IMR-90 (cell line): Measurements from ENCODE around the gene ZNF44. TPM values are rescaled to one million over a fixed set of nuclear protein-coding genes. Genes with fewer than 3 reads are reported as not detected.

Experiments
- ATAC-seq: fragments of 200-7000 bp; cut with Tn5 transposase; 2 replicates; pipeline ENCODE4 v1.9.1; 2020; ENCODE audit warnings: low read depth, mild to moderate bottlenecking, moderate library complexity
- BruUV-seq: library from RNA; stranded (reverse); fragments of 400-500 nt; replicated peaks from 2 replicates; lab custom pipeline; 2021; lab: Mats Ljungman, UMichigan
- CTCF ChIA-PET: fragments of 300-600 bp; formaldehyde crosslinking; extraction: SDS; loops from one replicate; lab custom pipeline; 2021; ENCODE audit warnings: antibody characterized with exemption; lab: Yijun Ruan, JAX
- POLR2A ChIA-PET: fragments of 300-600 bp; sonication (Branson Sonifier 250); formaldehyde crosslinking; loops from one replicate; lab custom pipeline; 2022; ENCODE audit warnings: antibody characterized with exemption; ENCODE audit not compliant: unreplicated experiment; lab: Charles Lee
- DNase-seq: peaks from one replicate; pipeline ENCODE4 v3.0.0; 2013
- H2AFZ ChIP-seq: replicated peaks from 2 replicates; pipeline ENCODE3; 2013; ENCODE audit warnings: low read length, mild to moderate bottlenecking; ENCODE audit not compliant: poor library complexity
- H2AK5ac ChIP-seq: 2 replicates; pipeline ENCODE4 v1.6.1; 2013; ENCODE audit warnings: low read depth, low read length, inconsistent platforms
- H2AK9ac ChIP-seq: replicated peaks from 2 replicates; pipeline ENCODE3; 2013; ENCODE audit warnings: mild to moderate bottlenecking, low read depth, low read length, moderate library complexity; ENCODE audit not compliant: poor library complexity
- H2BK120ac ChIP-seq: 2 replicates; pipeline ENCODE4 v1.6.1; 2013; ENCODE audit warnings: low read depth, low read length, inconsistent platforms
- H2BK15ac ChIP-seq: 3 replicates; pipeline ENCODE4 v1.6.1; 2013; ENCODE audit warnings: low read depth, low read length, inconsistent platforms
- H2BK20ac ChIP-seq: 2 replicates; pipeline ENCODE4 v1.6.1; 2013; ENCODE audit warnings: low read depth, mild to moderate bottlenecking, inconsistent platforms, low read length, moderate library complexity
- H2BK5ac ChIP-seq: 2 replicates; pipeline ENCODE4 v1.6.1; 2013; ENCODE audit warnings: mild to moderate bottlenecking, low read depth, low read length, inconsistent platforms; ENCODE audit not compliant: poor library complexity, severe bottlenecking
- H3K14ac ChIP-seq: replicated peaks from 2 replicates; pipeline ENCODE4 v1.6.1; 2013; ENCODE audit warnings: low read depth, low read length, inconsistent platforms
- H3K18ac ChIP-seq: 2 replicates; pipeline ENCODE4 v1.6.1; 2013; ENCODE audit warnings: low read depth, low read length, control low read depth
- H3K23ac ChIP-seq: 2 replicates; pipeline ENCODE4 v1.6.1; 2013; ENCODE audit warnings: low read depth, low read length, inconsistent platforms
- H3K27ac ChIP-seq: 2 replicates; pipeline ENCODE4 v1.5.1; 2013; ENCODE audit warnings: mild to moderate bottlenecking, control low read depth, low read length; ENCODE audit not compliant: insufficient read depth
- H3K27me3 ChIP-seq: 2 replicates; pipeline ENCODE4 v1.6.1; 2013; ENCODE audit warnings: low read length; ENCODE audit not compliant: control insufficient read depth, insufficient read depth
- H3K36me3 ChIP-seq: 2 replicates; pipeline ENCODE4 v1.6.1; 2013; ENCODE audit warnings: low read length, mixed read lengths; ENCODE audit not compliant: control insufficient read depth, insufficient read depth
- H3K4ac ChIP-seq: 2 replicates; pipeline ENCODE4 v1.6.1; 2013; ENCODE audit warnings: low read depth, low read length, inconsistent platforms
- H3K4me1 ChIP-seq: 2 replicates; pipeline ENCODE4 v1.6.1; 2013; ENCODE audit warnings: low read length, mixed read lengths; ENCODE audit not compliant: control insufficient read depth, insufficient read depth
- H3K4me2 ChIP-seq: 2 replicates; pipeline ENCODE4 v1.6.1; 2013; ENCODE audit warnings: low read depth, mild to moderate bottlenecking, control low read depth, low read length, moderate library complexity
- H3K4me3 ChIP-seq: 2 replicates; pipeline ENCODE4 v1.5.1; 2013; ENCODE audit warnings: low read depth, mild to moderate bottlenecking, control low read depth, low read length, moderate library complexity; ENCODE audit not compliant: insufficient read depth
- H3K56ac ChIP-seq: 2 replicates; pipeline ENCODE4 v1.6.1; 2013; ENCODE audit warnings: low read length, inconsistent platforms; ENCODE audit not compliant: insufficient read depth; ENCODE audit errors: extremely low read depth
- H3K79me1 ChIP-seq, 2 experiments: 2 replicates each; pipeline ENCODE4 v1.6.1; 2013; ENCODE audit warnings: low read length in 2 of 2, inconsistent platforms in 1 of 2, low read depth in 1 of 2
- H3K9ac ChIP-seq: 2 replicates; pipeline ENCODE4 v1.6.1; 2013; ENCODE audit warnings: low read depth, low read length, control low read depth
- H3K9me1 ChIP-seq: 2 replicates; pipeline ENCODE4 v1.6.1; 2013; ENCODE audit warnings: low read length, inconsistent platforms; ENCODE audit not compliant: insufficient read depth
- H3K9me3 ChIP-seq: 2 replicates; pipeline ENCODE4 v1.6.1; 2013; ENCODE audit warnings: low read length; ENCODE audit not compliant: control insufficient read depth, insufficient read depth
- H4K20me1 ChIP-seq: 2 replicates; pipeline ENCODE4 v1.6.1; 2013; ENCODE audit warnings: low read length, inconsistent platforms; ENCODE audit not compliant: insufficient read depth
- H4K5ac ChIP-seq: 2 replicates; pipeline ENCODE4 v1.6.1; 2013; ENCODE audit warnings: mild to moderate bottlenecking, low read depth, low read length, control low read depth
- H4K8ac ChIP-seq, 2 experiments: 2 replicates each; pipeline ENCODE4 v1.6.1; 2013; ENCODE audit warnings: low read depth in 2 of 2, low read length in 2 of 2, control low read depth in 1 of 2, inconsistent platforms in 1 of 2
- H4K91ac ChIP-seq: 2 replicates; pipeline ENCODE4 v1.6.1; 2013; ENCODE audit warnings: low read depth, low read length, inconsistent platforms; ENCODE audit not compliant: insufficient read depth
- BHLHE40 ChIP-seq: fragments of 150-350 bp; IDR thresholded peaks from 2 replicates; pipeline ENCODE4 v1.6.1; 2016; ENCODE audit warnings: mild to moderate bottlenecking, low read depth, low read length
- MXI1 ChIP-seq: IDR thresholded peaks from 2 replicates; pipeline ENCODE4 v1.6.1; 2012; ENCODE audit warnings: low read depth, mild to moderate bottlenecking, low read length, moderate library complexity, borderline replicate concordance
- POLR2A ChIP-seq: IDR thresholded peaks from 2 replicates; pipeline ENCODE4 v1.6.1; 2012; ENCODE audit warnings: mild to moderate bottlenecking, low read depth, low read length
- WGBS, 2 experiments: methylation state at CpG; one replicate each; pipeline versions ENCODE4 v1.1.5 to v1.1.7; 2013; ENCODE audit warnings: missing lambda C conversion rate in 2 of 2; ENCODE audit not compliant: insufficient read length in 1 of 2; ENCODE audit errors: extremely low coverage in 2 of 2; 5-methylcytosine and 5-hydroxymethylcytosine counted together
- dilution Hi-C: fragments of 300-500 bp; cut with HindIII; formaldehyde crosslinking; loops from one replicate; pipeline ENCODE4 v1.14.3; 2018; ENCODE audit warnings: low sequenced_read_pairs; ENCODE audit not compliant: unreplicated experiment
- in situ Hi-C: fragments of 300-500 bp; cut with MboI; formaldehyde crosslinking; loops from 3 replicates; pipeline ENCODE4 v1.14.3; 2019; ENCODE audit warnings: low sequenced_read_pairs, inconsistent platforms, mixed read lengths
- intact Hi-C: fragments of 100-400 bp; cut with micrococcal nuclease; formaldehyde crosslinking; loops from 2 replicates; pipeline ENCODE4 v1.10.0; 2022
- polyA plus RNA-seq, 3 experiments: library from polyadenylated mRNA; depleted of rRNA; stranded (reverse); fragments of >200 nt; gene quantifications; 2 replicates each; pipeline ENCODE4 v1.2.3, GENCODE V29; 2012; ENCODE audit warnings: low replicate concordance in 1 of 3
- total RNA-seq: library from RNA; depleted of rRNA; stranded (reverse); fragments of >200 nt; gene quantifications from 2 replicates; pipeline ENCODE4 v1.2.3, GENCODE V29; 2012

The ZNF44 gene
- total and polyA plus RNA-seq, 2 of the 4 experiments (the other 2 are of a cell fraction), result 3.5 to 6.6 TPM

GRCh38 chr19:12333162-12334159, 38.8 kb upstream of the ZNF44 start, which contains the start of gene ZNF563:
Gene ZNF563, minus strand, starts transcription at chr19:12333633. Its CDS starts 151 bp downstream, at chr19:12333482.
- Histone ChIP-seq H3K9me3 (no peaks in the 10 kb centered on the region), H3K27ac (peak within 1 kb of the TSS; percentile 79), H2AK9ac (peak within 1 kb of the TSS; percentile 72), H3K56ac (peak within 1 kb of the TSS; percentile 18; the same call in 1 of the 2 replicates), H3K27me3 (no peaks in the 10 kb centered on the region), H4K91ac (no peak within 1 kb of the TSS; the same call in 1 of the 2 replicates), H3K14ac (peak within 1 kb of the TSS; percentile 66), H4K8ac (peak within 1 kb of the TSS; percentile 88 to 97), H3K4me3 (peak within 1 kb of the TSS; percentile 88), H2BK20ac (no peak within 1 kb of the TSS), H3K4me1 (peaks cover 6% of the 10 kb centered on the region), H2AK5ac (no peak within 1 kb of the TSS), H3K4ac (peak within 1 kb of the TSS; percentile 52), H2BK120ac (no peak within 1 kb of the TSS), H2BK5ac (peak within 1 kb of the TSS; percentile 74), H4K5ac (peak within 1 kb of the TSS; percentile 73), H4K20me1 (no peaks in the 10 kb centered on the region), H2AFZ (peak within 1 kb of the TSS; percentile 97), H3K4me2 (peak within 1 kb of the TSS; percentile 98), H3K23ac (peak within 1 kb of the TSS; percentile 44), H3K9me1 (no peaks in the 10 kb centered on the region), H2BK15ac (no peak within 1 kb of the TSS), H3K18ac (peak within 1 kb of the TSS; percentile 28; the same call in 1 of the 2 replicates), H3K9ac (peak within 1 kb of the TSS; percentile 84), H3K36me3 (no peaks in the 10 kb centered on the region), H3K79me1 (peaks cover 5 to 7% of the 10 kb centered on the region in 2 experiments; a peak in 3 of 4 replicates)
- 0% methylated on average over 28 of the region's 55 CpGs; no CpG with 5 or more reads in 1 of the 2 experiments for WGBS, 2 experiments
- no TSS peak for BruUV-seq
- TF ChIP-seq MXI1, result no peak
- peak; percentile 7; the same call in 1 of the 2 replicates for TF ChIP-seq BHLHE40
- peak; percentile 29; the same call in 1 of the 2 replicates for TF ChIP-seq POLR2A
- in situ Hi-C loops (no loop called here), dilution Hi-C loops (no loop called here), intact Hi-C loops (loop anchor here (5.0 kb wide), 1 partner anchor 41 kb away; the partner anchor contains the start of gene ZNF44)
- ChIA-PET CTCF (interaction anchor here (0.6 kb wide), 1 partner anchor 16 kb away, joined by 3 read pairs; no protein-coding TSS in a partner anchor), POLR2A (no interaction called here)
- DNase-seq, result peak; percentile 89
- ATAC-seq, result peak; percentile 99
